ENCODE measurements around the gene ZNF506.
"Not testable (repeated sequence)": the region's sequence is repeated elsewhere in the genome, so short reads cannot be mapped to it uniquely, and the experiment has no call there.

ZNF506 gene

DNA sequence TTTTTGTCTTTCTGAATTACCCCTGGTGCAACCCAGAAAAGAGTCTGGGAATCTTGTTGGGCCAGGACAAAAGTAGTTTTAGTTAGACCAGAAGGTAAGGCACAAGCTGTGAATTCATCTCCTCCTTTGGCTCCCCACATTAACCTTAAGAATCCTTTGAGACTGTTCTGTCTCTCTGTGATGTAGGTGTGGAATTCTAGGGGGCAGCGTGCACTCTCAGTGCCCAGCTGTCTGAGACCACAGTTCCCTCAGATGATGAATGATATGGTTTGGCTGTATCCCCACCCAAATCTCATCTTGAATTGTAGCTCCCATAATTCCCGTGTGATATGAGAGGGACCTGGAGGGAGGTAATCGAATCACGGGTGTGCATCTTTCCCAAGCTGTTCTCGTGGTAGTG lies 43.9 kb downstream of the ZNF506 start:
- DNase-seq, result no peak

DNA sequence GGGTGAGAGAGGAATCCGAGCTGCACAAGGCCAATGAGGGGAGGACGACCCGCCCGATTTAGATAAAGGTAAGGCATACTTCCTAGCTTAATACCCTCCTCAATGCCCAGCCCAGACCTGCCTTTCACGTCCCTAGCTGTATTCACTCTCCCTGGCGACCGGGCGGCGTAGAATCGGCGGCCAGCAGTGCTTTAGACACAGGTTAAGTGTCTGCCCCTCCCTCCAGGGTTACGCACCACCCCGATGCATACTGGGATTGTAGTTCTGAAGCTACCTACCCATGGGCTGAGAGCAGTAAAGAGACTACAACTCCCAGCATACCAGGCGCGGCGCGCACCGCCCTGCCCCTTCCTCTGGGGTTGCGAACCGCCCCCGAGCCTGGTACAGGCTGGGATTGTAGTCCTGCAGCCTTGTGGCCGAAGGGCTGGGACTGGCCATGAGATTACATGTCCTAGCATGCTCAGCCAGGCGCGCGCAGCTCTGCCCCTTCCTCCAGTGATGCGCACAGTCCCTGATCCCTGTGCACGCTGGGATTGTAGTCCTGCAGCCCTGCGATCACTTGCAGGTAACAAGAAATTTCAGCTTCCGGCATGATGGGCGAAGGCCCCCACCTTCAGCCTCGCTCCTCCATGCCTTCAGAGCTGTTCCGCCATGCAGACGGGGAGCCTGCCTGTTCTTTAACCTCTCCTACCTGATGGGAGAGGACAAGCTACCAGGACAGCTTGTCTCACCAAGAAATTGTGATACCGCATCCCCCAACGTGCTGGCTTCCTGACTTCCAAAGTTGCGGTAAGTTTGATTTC lies 45.1 kb downstream of the ZNF506 start:
- DNase-seq, result peak; percentile 92

DNA sequence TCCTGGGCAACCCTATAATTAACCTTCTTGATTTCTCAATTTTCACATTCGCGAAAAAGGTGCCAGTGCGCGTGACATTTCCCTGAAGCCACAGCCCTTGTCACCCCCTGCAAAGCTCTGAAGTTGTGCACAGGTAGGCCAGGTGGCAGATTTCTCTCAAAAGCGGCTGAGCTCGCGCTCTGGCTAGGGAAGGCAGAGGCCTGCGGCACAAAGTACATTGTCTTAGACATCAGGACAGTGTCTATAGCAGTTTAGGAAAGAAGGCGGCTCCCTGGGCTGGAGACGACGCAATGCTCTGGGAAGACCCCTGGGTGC lies 45.7 kb downstream of the ZNF506 start:
- no peak for DNase-seq

DNA sequence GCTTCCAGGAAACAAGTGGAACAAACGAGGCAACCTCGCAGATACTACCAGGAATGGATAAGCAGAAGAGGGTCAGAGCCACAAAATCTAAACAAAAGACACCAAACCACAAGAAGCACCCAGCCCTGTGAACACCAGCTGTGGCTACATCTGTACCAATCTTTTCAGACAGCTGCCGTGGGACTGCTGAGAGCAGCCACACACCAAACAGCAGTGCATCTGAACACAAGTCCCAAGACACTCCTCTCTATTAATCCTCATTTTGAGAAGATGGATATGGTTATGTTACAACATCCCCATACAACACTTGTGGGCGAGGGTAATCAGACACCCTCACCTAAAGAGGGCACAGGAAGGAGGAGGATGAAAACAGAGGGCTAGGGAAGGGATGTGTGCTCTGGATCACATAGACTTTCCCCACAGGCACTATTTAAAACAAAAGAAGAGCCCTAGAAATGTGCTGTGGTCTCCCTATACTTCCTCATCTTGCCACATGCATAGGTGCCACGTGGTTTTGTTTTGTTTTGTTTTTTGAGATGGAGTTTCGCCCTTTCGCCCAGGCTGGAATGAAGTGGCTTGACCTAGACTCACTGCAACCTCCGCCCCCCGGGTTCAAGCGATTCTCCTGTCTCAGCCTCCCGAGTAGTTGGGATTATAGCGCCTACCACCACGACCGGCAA lies 47.1 kb downstream of the ZNF506 start:
- no peak for DNase-seq

DNA sequence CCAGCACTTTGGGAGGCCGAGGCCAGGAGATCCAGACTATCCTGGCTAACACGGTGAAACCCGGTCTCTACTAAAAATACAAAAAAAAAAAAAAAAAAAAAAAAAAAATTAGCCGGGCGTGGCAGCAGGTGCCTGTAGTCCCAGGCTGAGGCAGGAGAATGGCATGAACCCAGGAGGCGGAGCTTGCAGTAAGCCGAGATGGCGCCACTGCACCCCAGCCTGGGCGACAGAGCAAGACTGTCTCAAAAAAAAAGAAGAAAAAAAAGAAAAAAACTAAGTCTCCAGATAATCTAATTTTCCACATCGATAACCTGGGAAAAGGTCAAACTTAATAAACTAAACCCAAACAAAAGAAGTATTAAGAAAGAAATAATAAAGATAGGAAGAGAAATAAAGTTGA lies 49.6 kb downstream of the ZNF506 start:
- not testable (repeated sequence) for DNase-seq

DNA sequence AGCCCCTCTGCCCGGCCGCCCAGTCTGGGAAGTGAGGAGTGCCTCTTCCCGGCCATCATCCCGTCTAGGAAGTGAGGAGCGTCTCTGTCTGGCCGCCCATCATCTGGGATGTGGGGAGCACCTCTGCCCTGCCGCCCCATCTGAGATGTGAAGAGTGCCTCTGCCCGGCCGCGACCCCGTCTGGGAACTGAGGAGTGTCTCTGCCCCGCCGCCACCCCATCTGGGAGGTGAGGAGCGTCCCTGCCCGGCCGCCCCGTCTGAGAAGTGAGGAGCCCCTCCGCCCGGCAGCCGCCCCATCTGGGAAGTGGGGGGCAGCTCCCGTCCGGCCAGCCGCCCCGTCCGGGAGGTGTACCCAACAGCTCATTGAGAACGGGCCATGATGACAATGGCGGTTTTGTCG lies 51.6 kb downstream of the ZNF506 start:
- DNase-seq, result not testable (repeated sequence)

DNA sequence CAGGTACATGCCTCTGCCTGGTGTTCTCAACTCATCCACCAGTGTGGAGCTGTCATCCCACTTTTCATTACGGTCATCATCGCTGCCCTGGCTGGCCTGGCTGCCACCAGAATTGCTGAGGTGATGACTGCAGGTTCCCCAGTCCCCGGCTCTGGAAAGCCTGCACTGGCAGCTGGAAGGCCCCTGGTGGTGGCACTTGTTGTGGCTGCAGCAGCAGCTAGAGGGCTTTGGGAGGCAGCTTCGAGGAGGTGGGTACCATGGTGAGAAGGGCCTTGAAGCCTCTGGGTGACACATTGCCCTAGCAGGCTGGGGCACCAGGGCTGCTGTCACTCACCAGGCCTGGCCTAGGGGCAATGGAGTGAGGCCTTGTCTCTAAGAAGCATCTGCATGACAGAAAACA lies 63.4 kb downstream of the ZNF506 start:
- DNase-seq, result no peak

DNA sequence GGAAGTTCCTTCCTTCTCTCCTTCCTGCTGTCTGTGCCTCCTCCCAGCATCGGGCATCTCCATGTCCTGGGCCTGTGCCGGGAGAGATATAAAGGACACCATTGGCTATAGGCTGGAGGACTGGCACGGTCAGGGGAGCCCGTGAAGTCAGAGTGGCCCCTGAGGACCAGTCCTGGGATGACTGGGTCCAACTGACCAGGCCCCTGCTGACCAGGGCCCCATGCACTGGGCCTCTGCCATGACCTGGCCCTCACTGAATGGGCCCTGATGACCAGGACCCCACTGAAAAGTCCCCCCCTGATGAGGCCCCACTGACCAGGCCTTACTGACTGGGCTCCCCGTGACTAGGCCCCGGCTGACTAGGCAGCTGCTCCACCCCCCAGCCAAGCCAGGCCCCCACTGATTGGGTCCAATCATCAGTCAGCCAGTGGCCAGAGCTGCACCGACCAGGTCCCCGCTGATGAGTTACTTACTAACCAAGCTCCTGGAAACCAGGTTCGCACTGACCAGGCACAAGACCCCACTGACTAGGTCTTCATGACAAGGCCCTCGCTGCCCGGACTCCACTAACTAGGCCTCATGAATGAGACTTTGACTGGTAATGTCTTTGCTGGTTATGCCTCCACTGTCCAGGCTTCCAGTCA lies 68.7 kb downstream of the ZNF506 start:
- no peak for DNase-seq

DNA sequence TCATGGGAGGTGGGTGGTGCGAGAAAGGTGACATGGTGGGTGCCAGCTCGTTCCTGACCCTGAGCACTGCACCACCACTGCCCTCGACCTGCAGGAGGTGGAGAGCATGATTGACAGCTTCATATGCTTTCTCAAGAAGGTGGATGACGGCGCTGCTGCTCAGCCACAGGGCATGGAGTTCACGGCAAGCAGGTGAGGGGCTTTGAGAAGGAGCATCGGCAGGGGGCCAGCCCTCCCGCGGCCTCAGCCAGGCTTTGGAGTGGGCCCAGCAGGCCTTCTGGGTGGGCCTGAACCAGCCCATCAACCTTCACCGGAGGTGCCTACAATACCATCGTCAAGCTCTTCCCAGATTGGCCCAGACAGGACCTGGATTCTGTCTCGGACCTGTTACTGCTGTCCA lies 69.7 kb downstream of the ZNF506 start:
- DNase-seq, result no peak

DNA sequence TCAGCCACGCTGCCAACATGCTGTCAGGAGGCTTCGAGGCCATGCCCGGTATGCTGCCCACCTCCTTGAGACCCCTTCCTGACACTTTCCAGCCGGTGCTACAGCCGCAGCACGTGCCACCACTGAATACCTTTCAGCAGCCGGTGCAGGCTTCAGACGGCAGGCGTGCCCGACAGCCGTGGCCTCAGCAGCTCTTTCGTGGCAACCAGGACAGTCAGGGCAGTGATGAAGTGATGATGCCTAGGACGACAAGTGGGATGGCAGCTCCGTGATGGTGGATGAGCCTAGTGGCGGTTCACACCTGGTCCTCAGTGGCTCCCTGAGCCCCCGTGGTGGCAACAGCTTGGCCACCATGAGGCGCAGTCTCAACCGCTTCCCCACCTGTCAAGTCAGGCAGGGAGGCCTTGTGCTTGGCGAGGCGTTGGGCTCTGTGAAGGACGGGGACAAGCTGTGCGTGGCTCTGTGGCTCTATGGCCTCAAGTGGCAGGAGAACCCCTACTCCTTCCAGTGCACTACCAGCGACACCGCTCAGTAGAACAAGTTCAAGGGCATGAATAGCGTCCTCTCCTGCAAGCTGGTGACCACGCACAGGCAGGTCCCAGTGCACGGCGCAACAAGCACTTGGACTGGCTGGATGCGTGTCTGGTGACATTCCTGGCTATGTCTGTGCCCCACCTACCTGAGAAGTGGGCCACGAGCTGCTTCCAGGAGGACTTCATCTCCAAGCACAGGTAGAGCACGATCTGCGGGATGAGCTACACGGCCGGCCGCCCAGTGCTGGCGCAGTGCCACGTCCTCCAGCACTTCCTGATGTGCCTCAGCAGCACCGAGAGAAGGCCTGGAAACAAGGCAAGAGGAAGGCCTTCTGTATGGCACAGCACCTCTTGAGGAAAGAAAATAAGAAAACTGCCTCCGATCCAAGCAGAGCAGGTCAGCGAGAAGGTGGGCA lies 70.4 kb downstream of the ZNF506 start:
- no peak for DNase-seq

DNA sequence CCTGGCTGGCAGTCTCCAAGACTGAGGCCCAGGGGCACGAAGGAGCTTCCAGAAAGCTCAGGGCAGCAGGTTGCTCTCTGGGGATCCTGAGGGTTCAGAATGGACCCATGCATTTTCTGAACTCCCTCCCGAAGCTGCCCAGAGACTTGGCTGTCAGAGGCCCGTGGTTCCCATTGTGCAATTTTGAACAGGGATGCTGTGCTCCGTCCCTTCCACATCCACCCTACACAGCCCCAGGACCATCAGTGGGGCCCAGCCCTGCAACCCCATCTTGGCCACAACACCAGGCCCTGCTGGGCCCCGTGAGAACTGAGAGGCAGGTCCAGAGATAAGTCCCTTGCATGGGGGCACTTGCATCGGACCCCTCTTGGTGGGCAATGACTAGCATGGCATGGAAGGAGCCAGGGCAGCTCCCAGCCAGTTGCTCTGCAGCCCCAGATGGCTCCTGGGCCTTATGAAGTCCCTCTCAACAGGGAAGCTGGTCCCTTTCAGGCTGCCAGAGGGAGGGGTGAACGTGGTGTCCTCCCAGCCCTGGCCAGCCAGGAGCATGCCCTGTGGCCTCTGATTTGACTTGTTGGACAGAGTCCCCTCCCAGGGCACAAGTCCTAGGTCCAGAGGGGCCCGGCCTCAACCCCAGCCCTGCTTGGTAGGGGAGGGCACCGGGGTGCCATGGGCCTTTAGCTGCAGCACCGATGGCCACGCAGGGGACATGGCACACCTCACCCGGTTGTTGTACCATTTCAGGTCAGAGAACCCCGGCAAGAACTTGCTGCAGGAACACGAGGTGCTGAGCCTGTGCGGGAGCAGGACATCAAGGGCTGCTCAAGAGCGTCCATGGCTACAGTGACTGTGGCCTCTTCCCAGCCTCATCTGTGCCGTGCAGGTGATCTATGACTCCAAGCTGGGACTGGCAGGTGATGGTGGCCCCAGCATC lies 71.4 kb downstream of the ZNF506 start:
- DNase-seq, result no peak

DNA sequence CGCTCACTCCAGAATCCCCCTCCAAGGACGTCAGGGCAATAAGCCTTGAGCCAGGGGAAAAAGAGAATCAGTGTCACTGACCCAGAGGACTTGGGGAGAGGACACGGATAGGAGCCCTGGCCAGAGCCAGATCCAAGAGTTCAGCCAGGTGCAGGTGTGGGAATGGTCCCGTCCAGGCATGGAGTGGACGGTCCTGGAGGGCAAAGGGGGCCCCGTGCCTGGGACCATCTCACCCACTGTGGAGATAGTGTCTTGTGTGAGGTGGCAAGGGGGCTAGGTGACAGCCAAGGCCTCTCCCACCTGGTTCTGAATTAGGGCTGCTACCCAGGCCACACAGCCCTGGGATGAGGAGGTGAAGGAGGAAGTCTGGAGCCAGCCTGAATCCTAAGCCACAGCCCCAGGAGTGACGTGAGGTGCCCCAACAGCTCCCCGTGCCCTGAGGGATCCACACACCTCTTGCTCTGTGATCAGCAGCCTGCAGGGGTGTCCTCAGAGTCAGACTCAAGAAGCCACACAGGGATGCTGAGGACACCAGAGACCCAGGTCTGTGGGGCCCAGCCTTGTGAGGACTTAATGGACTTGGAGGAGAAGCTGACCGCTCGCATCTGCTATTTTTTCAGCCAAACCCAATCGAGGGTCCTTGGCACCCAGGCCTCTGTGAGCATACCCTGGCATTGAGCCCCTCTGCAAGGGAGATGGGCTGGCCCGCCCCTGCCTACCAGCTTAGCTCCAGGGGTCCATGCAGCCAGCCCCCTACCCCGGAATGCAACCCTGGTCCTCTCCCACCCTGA lies 72.2 kb downstream of the ZNF506 start:
- DNase-seq, result no peak

DNA sequence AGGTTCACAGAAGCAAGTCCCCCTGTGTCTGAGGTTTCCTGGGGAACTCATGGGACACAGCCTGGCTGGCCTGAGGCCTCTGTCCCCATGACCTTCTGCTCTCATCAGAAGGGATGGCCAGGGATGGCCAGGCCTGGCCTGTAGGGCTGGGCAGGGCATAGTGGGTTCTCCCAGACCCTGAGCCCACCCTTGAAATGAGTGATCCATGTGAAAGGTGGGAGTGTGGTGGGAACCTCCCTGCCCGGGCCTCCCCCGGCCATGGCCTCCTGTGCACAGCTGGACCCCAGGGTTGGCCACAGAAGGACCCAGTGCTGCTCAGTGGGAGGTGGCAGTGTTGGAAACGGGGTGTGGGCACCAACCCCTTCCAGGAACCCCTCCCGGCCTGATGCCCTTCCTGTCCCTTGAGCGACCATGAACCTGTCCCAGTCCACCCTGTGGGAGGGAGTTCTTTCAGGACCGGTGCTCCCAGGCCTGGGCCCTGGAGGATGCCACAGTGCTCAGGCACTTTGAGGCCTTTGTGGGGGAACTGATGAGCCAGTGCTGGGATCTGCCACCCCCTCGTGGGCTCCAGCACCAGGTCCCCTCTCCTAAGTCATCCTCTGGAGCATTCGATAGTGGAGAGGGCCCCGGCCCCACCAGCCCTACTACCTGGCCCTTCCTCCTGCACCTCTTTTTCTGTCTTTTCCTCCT lies 73.2 kb downstream of the ZNF506 start:
- DNase-seq, result no peak

DNA sequence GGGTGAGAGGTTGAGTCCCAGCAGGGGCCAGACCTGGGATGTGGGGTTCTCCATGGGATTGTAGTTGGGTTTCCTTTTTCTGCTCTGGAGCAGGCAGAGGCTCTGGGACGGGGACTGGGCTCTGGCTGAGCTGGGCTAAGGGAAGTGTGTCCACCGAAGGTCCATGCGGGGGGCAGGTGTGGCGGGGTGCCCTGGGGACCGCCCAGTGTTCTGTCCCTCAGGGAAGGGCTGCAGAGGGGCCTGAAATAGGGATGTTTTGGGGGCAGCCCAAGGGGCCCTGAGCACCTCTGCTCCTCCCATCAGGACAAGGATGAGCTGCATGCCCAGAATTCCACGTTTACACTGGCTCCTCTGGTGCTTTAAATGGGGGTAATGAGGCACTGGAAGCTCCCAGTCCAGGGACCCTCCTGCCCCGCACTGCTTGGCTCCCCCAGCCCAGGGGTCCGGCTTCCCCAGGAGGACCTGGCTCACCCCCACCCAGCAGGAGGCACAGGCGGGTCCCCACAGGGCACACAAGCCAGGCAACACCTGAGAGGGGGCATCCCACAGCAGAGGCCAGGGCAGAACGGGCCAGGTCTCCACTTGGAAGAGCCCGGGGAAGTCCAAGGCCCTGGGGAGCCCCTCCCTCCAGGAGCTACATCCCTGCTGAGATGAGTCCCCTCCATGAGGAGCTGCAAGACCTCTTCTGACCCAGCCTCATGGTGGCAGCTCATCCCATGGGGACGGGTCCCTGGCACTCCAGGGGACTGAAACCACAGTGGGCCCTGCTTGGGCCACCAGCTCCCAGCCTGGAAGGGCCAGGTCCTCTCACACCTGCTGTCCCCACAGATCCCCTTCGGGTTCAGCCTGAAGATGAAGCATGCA lies 74.0 kb downstream of the ZNF506 start:
- no peak for DNase-seq

DNA sequence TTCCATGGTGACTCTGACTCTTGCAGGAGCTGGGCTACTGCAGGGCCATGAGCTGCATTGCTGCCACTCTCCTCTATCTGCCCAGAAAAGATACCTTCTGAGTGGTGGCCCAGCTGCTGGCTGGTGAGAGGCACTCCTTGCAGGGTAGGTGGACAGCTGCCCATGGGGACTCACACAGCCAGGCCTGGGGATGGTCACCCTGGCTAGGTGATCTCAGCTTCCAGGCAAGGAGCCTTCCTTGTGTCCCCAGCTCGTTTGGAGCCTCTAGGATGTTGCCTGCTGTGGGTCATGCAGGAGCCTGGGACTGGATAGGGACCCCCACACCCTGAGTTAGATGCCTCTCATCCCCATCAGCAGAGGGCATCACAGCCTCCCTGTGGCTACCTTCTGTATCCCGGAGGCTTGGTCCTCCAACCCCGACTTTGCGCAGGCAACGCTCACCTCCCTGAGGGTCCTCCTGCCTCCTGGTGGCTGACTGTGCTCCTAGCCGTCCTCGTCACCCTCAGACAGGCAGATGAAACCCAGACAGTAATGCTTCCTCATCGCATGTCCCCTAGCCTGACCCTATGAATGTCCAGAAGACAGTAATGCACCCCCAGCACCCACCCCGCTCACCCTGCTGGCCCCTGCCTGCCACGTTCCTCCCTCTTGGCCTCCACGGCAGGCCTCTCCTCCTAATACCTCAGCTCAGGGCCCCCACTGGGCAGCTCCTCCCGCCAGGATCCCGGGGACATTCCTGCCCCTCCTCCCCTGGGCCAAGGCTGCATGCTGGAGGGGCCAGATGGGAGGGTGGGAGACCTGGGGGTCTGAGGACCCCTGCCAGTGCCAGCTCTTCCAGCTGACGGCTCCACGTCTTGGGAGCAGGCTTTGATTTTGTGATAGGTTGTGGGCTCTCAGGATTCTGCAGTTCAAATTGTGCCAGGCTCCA lies 75.0 kb downstream of the ZNF506 start:
- DNase-seq, result no peak

DNA sequence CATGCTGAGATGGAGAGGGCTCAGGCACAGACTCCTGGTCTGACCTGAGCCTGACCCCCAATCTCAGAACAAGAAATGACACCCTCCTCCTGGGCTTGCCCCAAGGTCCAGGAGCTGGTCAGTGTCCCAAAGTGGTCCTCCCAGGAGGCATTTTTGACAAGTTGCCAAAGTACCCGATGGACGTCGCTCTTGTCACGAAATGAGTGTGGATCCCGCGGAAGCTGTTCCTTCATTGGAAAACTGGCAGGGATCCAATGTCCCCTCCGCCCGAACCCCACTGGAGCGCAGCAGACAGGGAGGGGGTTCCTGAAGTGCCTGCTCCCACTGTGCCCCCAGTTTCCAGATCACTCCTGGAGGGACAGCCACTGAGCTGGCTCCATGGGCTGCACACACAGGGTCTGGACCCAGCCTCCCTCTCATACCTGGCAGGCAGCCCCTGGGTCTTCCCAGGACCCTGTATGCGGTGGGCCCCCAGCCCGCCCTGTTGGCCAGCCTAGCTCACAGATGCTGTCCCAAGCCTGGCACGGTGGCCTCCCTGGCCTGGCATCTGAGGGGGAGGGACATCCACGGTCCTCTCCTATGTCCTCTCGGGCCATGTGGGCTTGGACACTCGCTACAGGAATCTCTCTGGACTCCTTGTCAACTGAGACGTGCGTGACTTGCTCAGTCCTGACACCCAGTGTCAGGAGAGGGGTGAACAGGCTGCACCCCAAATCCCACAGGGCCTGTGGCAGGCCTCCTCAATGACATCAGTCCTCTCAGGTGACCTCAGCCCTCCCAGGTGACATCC lies 75.9 kb downstream of the ZNF506 start:
- no peak for DNase-seq

DNA sequence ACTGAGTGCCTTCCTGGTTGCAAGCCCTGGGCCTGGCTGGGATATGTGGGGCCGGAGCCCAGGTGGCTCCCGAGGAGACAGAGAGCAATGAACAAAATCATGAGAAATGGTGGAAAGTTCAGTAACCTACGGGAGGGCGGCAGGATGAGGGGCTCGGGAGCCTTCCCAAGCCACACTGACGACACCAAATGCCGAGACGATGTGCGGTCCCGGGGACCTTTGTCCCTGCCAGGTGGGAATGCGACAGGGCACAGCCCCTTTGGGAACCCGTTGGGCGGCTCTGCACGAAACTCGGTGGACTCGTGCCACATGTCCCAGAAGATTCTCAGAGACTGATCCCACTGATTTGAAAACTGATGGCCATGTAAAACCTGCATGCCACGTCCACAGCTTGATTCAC lies 76.9 kb downstream of the ZNF506 start:
- DNase-seq, result no peak
